ENCODE measurements around the gene RPL6. TPM values are rescaled to one million over a fixed set of nuclear protein-coding genes. Genes with fewer than 3 reads are reported as not detected.
"Not testable (repeated sequence)": the region's sequence is repeated elsewhere in the genome, so short reads cannot be mapped to it uniquely, and the experiment has no call there.

The RPL6 gene
- total and polyA plus RNA-seq, 3 donors from 2014 or later: 343 to 600 (median 498) TPM

GRCh38 chr12:112406519-112407488 is 2.6 kb downstream of the RPL6 start:
- H3K4me1 ChIP-seq: peaks cover 19% of the 10 kb centered on the region
- no peak overlapping the region for H3K27ac ChIP-seq
- TF ChIP-seq POLR2A (IDR thresholded peaks at IDR 0.05): no peak
- no peak for TF ChIP-seq CTCF (IDR thresholded peaks at IDR 0.05)
- H3K9me3 ChIP-seq: no peaks in the 10 kb centered on the region
- intact Hi-C loops (cut with DNase I; ENCODE audit: low total_unique reads): no loop called here
- no peak overlapping the region for H3K4me3 ChIP-seq
- H3K27me3 ChIP-seq: no peaks in the 10 kb centered on the region
- 82 to 85% methylated on average over 11 of the region's 11 CpGs for WGBS, 2 donors
- H3K36me3 ChIP-seq (ENCODE audit: low read depth, missing control alignments): no peaks in the 10 kb centered on the region
- no peak for DNase-seq

GRCh38 chr12:112401903-112402498 is 7.4 kb downstream of the RPL6 start:
- Histone ChIP-seq H3K27me3 (no peaks in the 10 kb centered on the region), H3K27ac (no peak overlapping the region), H3K4me1 (peaks cover under 1% of the 10 kb centered on the region), H3K9me3 (no peaks in the 10 kb centered on the region), H3K36me3 (ENCODE audit: low read depth, missing control alignments) (no peaks in the 10 kb centered on the region), H3K4me3 (no peak overlapping the region)
- DNase-seq: no peak
- intact Hi-C loops (cut with DNase I; ENCODE audit: low total_unique reads): no loop called here
- TF ChIP-seq POLR2A (IDR thresholded peaks at IDR 0.05) (no peak), CTCF (IDR thresholded peaks at IDR 0.05) (no peak)
- 71% methylated on average over 5 of the region's 5 CpGs for WGBS, 2 donors

DNA sequence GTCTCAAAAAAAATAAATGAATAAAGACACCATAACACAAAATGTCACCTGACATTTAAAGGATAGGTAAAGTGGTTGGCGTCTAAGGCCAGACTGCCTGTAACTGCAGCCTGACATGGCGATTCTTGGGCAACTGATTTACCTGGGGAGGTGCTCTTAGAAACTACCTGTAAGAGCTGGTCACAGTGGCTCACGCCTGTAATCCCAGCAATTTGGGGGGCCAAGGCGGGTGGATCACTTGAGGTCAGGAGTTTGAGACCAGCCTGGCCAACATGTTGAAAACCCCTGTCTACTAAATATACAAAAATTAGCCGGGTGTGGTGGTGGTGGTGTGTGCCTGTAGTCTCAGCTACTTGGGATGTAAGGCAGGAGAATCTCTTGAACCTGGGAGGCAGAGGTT is 8.4 kb downstream of the RPL6 start:
- no peaks in the 10 kb centered on the region for H3K4me1 ChIP-seq
- H3K9me3 ChIP-seq: no peaks in the 10 kb centered on the region
- H3K27ac ChIP-seq: no peak overlapping the region
- no peaks in the 10 kb centered on the region for H3K36me3 ChIP-seq (ENCODE audit: low read depth, missing control alignments)
- no peaks in the 10 kb centered on the region for H3K27me3 ChIP-seq
- H3K4me3 ChIP-seq: no peak overlapping the region
- WGBS, 2 donors: 88 to 89% methylated on average over 5 of the region's 5 CpGs
- TF ChIP-seq CTCF (IDR thresholded peaks at IDR 0.05) (no peak), POLR2A (IDR thresholded peaks at IDR 0.05) (no peak)
- intact Hi-C loops (cut with DNase I; ENCODE audit: low total_unique reads): no loop called here
- no peak for DNase-seq

- Histone ChIP-seq H3K36me3 (ENCODE audit: low read depth, missing control alignments) (no peaks in the 10 kb centered on the region), H3K9me3 (no peaks in the 10 kb centered on the region), H3K4me3 (no peak overlapping the region), H3K27ac (no peak overlapping the region), H3K4me1 (no peaks in the 10 kb centered on the region), H3K27me3 (no peaks in the 10 kb centered on the region)
- no peak for TF ChIP-seq POLR2A (IDR thresholded peaks at IDR 0.05)
- no peak for TF ChIP-seq CTCF (IDR thresholded peaks at IDR 0.05)
- intact Hi-C loops (cut with DNase I; ENCODE audit: low total_unique reads): no loop called here
- 94 to 96% methylated on average over 1 of the region's 1 CpG for WGBS, 2 donors
- no peak for DNase-seq
These were observed 16.1 kb downstream of the RPL6 start for GRCh38 chr12:112393328-112393727.

- H3K27me3 ChIP-seq; DNase-seq; H3K4me3 ChIP-seq; intact Hi-C loops (cut with DNase I; ENCODE audit: low total_unique reads); H3K36me3 ChIP-seq (ENCODE audit: low read depth, missing control alignments); H3K9me3 ChIP-seq; H3K27ac ChIP-seq; H3K4me1 ChIP-seq: not testable (repeated sequence)
- 88 to 91% methylated on average over 4 of the region's 4 CpGs for WGBS, 2 donors
These were observed 19.3 kb downstream of the RPL6 start for GRCh38 chr12:112389922-112390654.
